ENCODE measurements around the gene SLAMF9.

The SLAMF9 gene

DNA sequence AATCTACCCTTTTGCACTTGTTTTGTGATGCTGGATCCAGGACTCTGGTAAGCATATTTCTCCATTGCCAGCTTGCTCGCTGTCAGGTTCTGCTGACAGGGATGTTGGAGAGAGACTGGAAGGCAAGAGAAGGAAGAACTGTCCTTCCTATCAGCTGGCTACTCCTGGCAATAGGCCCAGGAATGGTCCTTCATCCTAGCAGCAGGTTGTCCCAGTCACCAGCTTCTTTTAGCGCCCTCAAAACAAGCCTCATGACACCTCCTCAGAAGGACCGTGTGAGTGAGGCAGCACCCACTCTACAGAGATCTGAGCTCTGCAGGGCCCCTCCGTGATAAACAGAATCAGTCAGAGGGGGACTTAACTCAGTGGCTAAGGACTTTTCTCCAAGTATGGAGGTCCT, 33.1 kb upstream of the SLAMF9 start:
- 84 to 92% methylated on average over 2 to 4 of the region's 4 CpGs for WGBS, 2 experiments (ENCODE audit: insufficient coverage in 2 of 2)

DNA sequence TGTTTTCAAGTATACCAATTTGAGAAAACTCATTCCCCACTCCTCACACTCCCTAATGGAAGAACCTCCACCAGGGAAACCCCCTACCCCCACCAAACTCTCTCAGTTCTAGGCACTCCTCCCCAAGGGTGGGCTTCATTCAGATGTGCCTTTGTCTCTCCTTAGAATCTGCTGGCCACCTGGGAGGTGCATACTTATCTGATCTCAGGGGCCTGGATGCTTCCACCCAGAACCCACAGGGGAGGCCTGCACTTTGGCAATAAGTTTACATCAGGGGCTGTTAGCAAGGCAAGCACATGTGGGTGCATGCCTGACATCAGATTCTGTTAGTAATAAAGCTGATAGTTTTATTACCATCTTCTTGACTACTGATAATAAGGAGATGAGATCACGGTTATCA, 32.5 kb upstream of the SLAMF9 start:
- H3K9me3 ChIP-seq (ENCODE audit: control insufficient read depth, low read length): no peaks in the 10 kb centered on the region
- H3K4me1 ChIP-seq (ENCODE audit: control insufficient read depth, insufficient read depth, low read length, poor library complexity, severe bottlenecking): no peaks in the 10 kb centered on the region
- no peak overlapping the region for H3K27ac ChIP-seq (ENCODE audit: low read depth, low read length, severe bottlenecking)
- 100% methylated on average over 1 of the region's 1 CpG; no CpG with 5 or more reads in 1 of the 2 experiments for WGBS, 2 experiments (ENCODE audit: insufficient coverage in 2 of 2)
- H3K4me3 ChIP-seq (ENCODE audit: extremely low read depth, insufficient read depth, low read length, poor library complexity, severe bottlenecking): no peak overlapping the region
- no peaks in the 10 kb centered on the region for H3K36me3 ChIP-seq (ENCODE audit: control insufficient read depth, insufficient read depth, low read length)

More for the DNA sequence above, 33.1 kb upstream of the SLAMF9 start:
- Histone ChIP-seq H3K4me1 (ENCODE audit: control insufficient read depth, insufficient read depth, low read length, poor library complexity, severe bottlenecking) (no peaks in the 10 kb centered on the region), H3K9me3 (ENCODE audit: control insufficient read depth, low read length) (no peaks in the 10 kb centered on the region), H3K27ac (ENCODE audit: low read depth, low read length, severe bottlenecking) (no peak overlapping the region), H3K4me3 (ENCODE audit: extremely low read depth, insufficient read depth, low read length, poor library complexity, severe bottlenecking) (no peak overlapping the region), H3K36me3 (ENCODE audit: control insufficient read depth, insufficient read depth, low read length) (no peaks in the 10 kb centered on the region)

DNA sequence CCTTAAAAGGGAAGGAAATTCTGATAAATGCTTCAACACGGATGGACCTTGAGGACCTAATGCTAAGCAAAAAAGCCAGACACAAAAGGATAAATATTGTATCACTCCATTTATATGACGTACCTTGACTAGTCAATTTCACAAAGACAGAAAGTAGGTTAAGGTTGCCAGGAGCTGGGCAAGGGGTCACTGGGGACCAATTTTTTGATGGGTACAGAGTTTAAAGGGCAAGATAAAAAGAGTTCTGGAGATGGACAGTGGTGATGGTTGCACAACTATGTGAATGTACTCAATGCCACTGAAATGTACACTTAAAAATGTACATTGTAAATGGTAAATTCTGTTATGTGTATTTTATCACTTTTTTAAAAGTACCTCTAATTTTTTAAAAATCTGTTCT, 32.1 kb upstream of the SLAMF9 start:
- WGBS, 2 experiments (ENCODE audit: insufficient coverage in 2 of 2): no CpG with 5 or more reads among the region's 2 CpGs
- H3K9me3 ChIP-seq (ENCODE audit: control insufficient read depth, low read length): no peaks in the 10 kb centered on the region
- no peak overlapping the region for H3K27ac ChIP-seq (ENCODE audit: low read depth, low read length, severe bottlenecking)
- H3K36me3 ChIP-seq (ENCODE audit: control insufficient read depth, insufficient read depth, low read length): no peaks in the 10 kb centered on the region
- H3K4me3 ChIP-seq (ENCODE audit: extremely low read depth, insufficient read depth, low read length, poor library complexity, severe bottlenecking): no peak overlapping the region
- H3K4me1 ChIP-seq (ENCODE audit: control insufficient read depth, insufficient read depth, low read length, poor library complexity, severe bottlenecking): no peaks in the 10 kb centered on the region

DNA sequence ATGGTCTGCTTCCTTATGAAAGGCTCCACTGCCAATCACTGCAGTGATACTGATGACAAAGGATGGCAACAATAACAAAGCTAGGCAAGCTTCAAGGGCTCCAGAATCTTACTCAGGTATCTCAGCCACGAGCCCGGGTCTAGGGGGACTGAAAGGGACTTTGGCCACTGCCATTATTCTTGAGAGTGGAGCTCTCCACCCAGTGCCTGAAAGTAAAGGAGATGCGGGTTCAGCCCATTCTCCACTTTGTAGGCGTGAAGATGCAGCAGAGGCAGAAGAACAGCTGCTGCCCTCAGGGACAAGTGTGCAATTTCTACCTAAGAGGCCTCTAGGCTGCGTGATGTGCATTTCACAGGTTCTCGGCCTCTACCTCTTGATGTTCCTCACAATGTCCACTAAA, 31.4 kb upstream of the SLAMF9 start:
- Histone ChIP-seq H3K4me1 (ENCODE audit: control insufficient read depth, insufficient read depth, low read length, poor library complexity, severe bottlenecking) (no peaks in the 10 kb centered on the region), H3K27ac (ENCODE audit: low read depth, low read length, severe bottlenecking) (no peak overlapping the region), H3K4me3 (ENCODE audit: extremely low read depth, insufficient read depth, low read length, poor library complexity, severe bottlenecking) (no peak overlapping the region), H3K36me3 (ENCODE audit: control insufficient read depth, insufficient read depth, low read length) (no peaks in the 10 kb centered on the region), H3K9me3 (ENCODE audit: control insufficient read depth, low read length) (no peaks in the 10 kb centered on the region)
- 94 to 100% methylated on average over 4 to 5 of the region's 6 CpGs for WGBS, 2 experiments (ENCODE audit: insufficient coverage in 2 of 2)

DNA sequence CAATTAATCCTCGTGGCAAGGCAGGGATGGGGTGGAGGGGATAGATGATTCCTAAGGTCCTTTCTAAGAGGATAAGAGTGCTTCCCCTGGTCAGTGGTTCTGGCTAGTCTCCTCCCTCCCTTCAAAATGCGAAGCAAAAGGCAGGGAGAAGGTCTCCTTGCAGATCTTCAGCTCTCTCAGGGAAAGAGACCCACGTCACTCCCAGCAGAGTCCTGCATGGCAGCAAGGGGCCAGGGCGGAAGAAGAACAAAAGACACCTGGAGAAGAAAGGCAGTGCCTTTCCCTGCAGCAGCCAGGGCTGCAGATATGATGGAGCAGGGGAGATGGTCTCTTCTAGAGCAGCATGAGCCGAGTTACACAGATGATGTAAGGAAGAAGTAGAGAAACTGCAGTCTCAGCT, 29.6 kb upstream of the SLAMF9 start:
- H3K9me3 ChIP-seq (ENCODE audit: control insufficient read depth, low read length): no peaks in the 10 kb centered on the region
- no peak overlapping the region for H3K27ac ChIP-seq (ENCODE audit: low read depth, low read length, severe bottlenecking)
- no peak overlapping the region for H3K4me3 ChIP-seq (ENCODE audit: extremely low read depth, insufficient read depth, low read length, poor library complexity, severe bottlenecking)
- H3K36me3 ChIP-seq (ENCODE audit: control insufficient read depth, insufficient read depth, low read length): no peaks in the 10 kb centered on the region
- H3K4me1 ChIP-seq (ENCODE audit: control insufficient read depth, insufficient read depth, low read length, poor library complexity, severe bottlenecking): no peaks in the 10 kb centered on the region
- WGBS, 2 experiments (ENCODE audit: insufficient coverage in 2 of 2): 78 to 82% methylated on average over 4 of the region's 5 CpGs

DNA sequence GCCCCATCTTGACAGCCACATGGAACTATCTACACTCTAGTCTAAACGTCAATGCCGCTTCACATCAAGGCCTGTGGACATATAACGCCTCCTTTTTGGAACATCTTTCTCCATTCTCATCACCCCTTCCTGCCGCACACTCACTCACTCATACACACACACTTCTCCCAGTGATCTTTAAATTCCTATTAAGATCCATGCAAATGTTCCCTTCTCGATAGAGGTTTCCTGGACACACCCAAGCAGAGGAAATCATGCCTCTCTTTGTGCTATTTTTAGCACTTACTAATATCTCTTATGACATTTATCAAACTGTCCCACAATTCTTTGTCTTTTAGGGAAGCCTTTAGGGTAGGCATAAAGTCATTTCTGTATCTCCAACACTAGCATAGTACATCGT, 28.2 kb upstream of the SLAMF9 start:
- 88 to 92% methylated on average over 4 to 5 of the region's 6 CpGs for WGBS, 2 experiments (ENCODE audit: insufficient coverage in 2 of 2)
- H3K9me3 ChIP-seq (ENCODE audit: control insufficient read depth, low read length): no peaks in the 10 kb centered on the region
- no peaks in the 10 kb centered on the region for H3K36me3 ChIP-seq (ENCODE audit: control insufficient read depth, insufficient read depth, low read length)
- no peak overlapping the region for H3K4me3 ChIP-seq (ENCODE audit: extremely low read depth, insufficient read depth, low read length, poor library complexity, severe bottlenecking)
- H3K27ac ChIP-seq (ENCODE audit: low read depth, low read length, severe bottlenecking): no peak overlapping the region
- no peaks in the 10 kb centered on the region for H3K4me1 ChIP-seq (ENCODE audit: control insufficient read depth, insufficient read depth, low read length, poor library complexity, severe bottlenecking)

DNA sequence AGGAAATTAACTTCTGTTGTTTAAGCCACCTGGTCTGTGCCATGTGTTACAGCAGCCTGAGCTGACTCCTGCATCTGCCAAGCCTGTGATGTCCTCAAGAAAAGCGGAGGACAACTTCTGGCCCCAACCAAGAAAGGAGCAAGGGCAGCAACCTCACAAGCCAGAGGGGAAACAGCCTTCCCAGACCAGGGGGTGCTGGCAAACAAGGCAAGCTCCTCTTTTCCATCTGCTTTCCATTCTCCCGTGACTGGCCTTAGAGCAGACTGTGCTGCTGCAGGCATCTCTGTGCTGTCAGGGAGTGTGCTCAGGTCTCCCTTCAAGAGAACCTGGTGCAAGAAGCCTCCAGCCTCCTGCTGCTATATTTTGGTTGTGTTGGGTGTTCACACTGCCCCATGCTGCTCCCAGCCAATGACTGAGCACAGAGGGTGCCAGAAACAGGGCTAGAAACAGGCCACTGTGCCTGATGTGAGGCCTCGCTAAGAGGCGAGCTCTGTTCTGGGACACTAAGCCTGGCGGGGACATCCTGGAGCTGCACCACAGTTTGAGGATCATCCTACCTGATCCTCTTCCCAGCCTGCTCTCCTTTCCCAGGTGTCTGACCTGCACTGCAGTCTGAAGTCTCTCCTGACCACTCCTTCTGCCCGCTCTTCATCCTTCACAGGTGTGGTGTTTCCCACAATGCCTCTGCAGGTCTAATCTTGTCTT, 27.5 kb upstream of the SLAMF9 start:
- no peaks in the 10 kb centered on the region for H3K9me3 ChIP-seq (ENCODE audit: control insufficient read depth, low read length)
- H3K4me3 ChIP-seq (ENCODE audit: extremely low read depth, insufficient read depth, low read length, poor library complexity, severe bottlenecking): no peak overlapping the region
- WGBS, 2 experiments (ENCODE audit: insufficient coverage in 2 of 2): 90 to 100% methylated on average over 4 to 5 of the region's 6 CpGs
- H3K36me3 ChIP-seq (ENCODE audit: control insufficient read depth, insufficient read depth, low read length): no peaks in the 10 kb centered on the region
- H3K27ac ChIP-seq (ENCODE audit: low read depth, low read length, severe bottlenecking): no peak overlapping the region
- no peaks in the 10 kb centered on the region for H3K4me1 ChIP-seq (ENCODE audit: control insufficient read depth, insufficient read depth, low read length, poor library complexity, severe bottlenecking)

DNA sequence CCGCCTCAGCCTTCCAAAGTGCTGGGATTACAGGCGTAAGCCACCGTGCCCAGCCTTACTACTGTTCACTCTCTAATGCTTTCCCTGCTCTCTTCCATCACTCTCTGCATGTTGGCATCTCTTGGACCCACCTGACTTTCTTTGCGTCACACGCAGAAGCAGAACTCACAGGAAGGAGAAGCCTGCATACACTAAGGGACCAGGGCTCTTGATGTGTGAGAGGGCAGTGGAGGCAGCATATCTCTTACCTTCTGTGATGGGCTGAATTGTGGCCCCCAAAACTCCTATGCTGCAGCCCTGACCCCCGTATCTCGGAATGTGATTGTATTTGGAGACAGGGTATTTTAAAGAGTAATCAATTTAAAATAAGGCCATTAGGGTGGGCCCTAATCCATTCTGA, 26.7 kb upstream of the SLAMF9 start:
- no peak overlapping the region for H3K27ac ChIP-seq (ENCODE audit: low read depth, low read length, severe bottlenecking)
- no peaks in the 10 kb centered on the region for H3K36me3 ChIP-seq (ENCODE audit: control insufficient read depth, insufficient read depth, low read length)
- no peaks in the 10 kb centered on the region for H3K9me3 ChIP-seq (ENCODE audit: control insufficient read depth, low read length)
- WGBS, 2 experiments (ENCODE audit: insufficient coverage in 2 of 2): 91 to 93% methylated on average over 4 to 6 of the region's 7 CpGs
- H3K4me1 ChIP-seq (ENCODE audit: control insufficient read depth, insufficient read depth, low read length, poor library complexity, severe bottlenecking): no peaks in the 10 kb centered on the region
- H3K4me3 ChIP-seq (ENCODE audit: extremely low read depth, insufficient read depth, low read length, poor library complexity, severe bottlenecking): no peak overlapping the region

DNA sequence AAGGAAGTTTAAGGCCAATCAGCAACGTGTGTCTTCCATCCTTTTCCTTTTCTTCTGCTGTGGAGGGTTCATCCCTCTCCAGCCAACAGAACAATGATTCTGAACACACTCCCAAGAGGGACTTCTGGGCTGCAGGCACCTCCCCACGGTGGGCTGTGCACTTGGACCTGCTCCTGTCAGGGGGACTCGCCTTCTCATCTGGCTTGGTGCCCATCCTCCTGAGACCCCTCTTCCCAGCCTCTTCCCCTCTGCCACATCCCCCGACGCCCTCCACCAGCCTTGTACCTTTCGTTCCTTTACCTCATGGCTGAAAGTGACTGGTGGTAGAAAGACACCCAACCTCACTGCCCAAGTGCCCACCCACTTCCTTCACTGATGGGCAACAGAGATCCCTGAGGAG, 26.0 kb upstream of the SLAMF9 start:
- no peaks in the 10 kb centered on the region for H3K4me1 ChIP-seq (ENCODE audit: control insufficient read depth, insufficient read depth, low read length, poor library complexity, severe bottlenecking)
- H3K4me3 ChIP-seq (ENCODE audit: extremely low read depth, insufficient read depth, low read length, poor library complexity, severe bottlenecking): no peak overlapping the region
- no peak overlapping the region for H3K27ac ChIP-seq (ENCODE audit: low read depth, low read length, severe bottlenecking)
- WGBS, 2 experiments (ENCODE audit: insufficient coverage in 2 of 2): 60 to 72% methylated on average over 2 to 3 of the region's 6 CpGs
- no peaks in the 10 kb centered on the region for H3K36me3 ChIP-seq (ENCODE audit: control insufficient read depth, insufficient read depth, low read length)
- no peaks in the 10 kb centered on the region for H3K9me3 ChIP-seq (ENCODE audit: control insufficient read depth, low read length)

DNA sequence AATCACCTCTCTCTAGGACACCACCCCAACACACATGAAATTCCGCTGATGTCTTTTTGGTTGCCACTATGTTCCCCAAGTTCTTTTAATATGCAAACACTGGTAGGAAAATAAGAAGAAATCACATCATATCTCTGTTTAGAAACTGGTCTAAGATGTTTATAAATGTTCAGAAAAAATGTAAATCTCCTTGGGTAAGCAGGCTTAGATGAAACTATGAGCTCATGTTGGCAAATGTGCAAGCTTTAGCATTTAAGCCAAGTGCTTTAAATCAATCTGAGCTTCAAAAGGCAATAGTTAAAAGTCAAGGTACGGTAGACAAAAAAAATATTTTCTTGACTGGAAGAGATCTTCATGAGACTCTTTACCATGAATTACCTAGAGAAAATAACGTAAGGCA, 25.2 kb upstream of the SLAMF9 start:
- Histone ChIP-seq H3K4me1 (ENCODE audit: control insufficient read depth, insufficient read depth, low read length, poor library complexity, severe bottlenecking) (no peaks in the 10 kb centered on the region), H3K4me3 (ENCODE audit: extremely low read depth, insufficient read depth, low read length, poor library complexity, severe bottlenecking) (no peak overlapping the region), H3K9me3 (ENCODE audit: control insufficient read depth, low read length) (no peaks in the 10 kb centered on the region), H3K27ac (ENCODE audit: low read depth, low read length, severe bottlenecking) (no peak overlapping the region), H3K36me3 (ENCODE audit: control insufficient read depth, insufficient read depth, low read length) (no peaks in the 10 kb centered on the region)
- 100% methylated on average over 1 of the region's 3 CpGs; no CpG with 5 or more reads in 1 of the 2 experiments for WGBS, 2 experiments (ENCODE audit: insufficient coverage in 2 of 2)

DNA sequence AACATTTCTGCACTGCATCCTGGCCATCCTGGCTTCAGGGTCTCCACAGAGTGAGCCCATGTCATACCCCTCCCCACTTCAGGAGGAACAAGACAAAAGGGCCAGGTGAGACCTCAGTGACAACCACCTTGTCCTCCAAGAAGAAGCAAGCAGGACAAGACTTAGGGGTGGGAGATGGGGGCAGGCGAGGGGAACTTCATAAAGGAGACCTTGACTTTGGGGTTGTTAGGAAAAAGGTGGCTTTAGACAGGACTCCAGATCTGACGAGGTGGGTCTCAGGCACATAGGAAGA, 24.0 kb upstream of the SLAMF9 start:
- Histone ChIP-seq H3K4me1 (ENCODE audit: control insufficient read depth, insufficient read depth, low read length, poor library complexity, severe bottlenecking) (no peaks in the 10 kb centered on the region), H3K9me3 (ENCODE audit: control insufficient read depth, low read length) (no peaks in the 10 kb centered on the region), H3K4me3 (ENCODE audit: extremely low read depth, insufficient read depth, low read length, poor library complexity, severe bottlenecking) (no peak overlapping the region), H3K36me3 (ENCODE audit: control insufficient read depth, insufficient read depth, low read length) (no peaks in the 10 kb centered on the region), H3K27ac (ENCODE audit: low read depth, low read length, severe bottlenecking) (no peak overlapping the region)
- WGBS, 2 experiments (ENCODE audit: insufficient coverage in 2 of 2): 79 to 92% methylated on average over 2 of the region's 2 CpGs
